C4-2B (cell line): Measurements from ENCODE around the gene SNX33.

ENCODE experiments used
- ZFX ChIP-seq: fragments of 450-650 bp; IDR thresholded peaks from 2 replicates; pipeline ENCODE4 v1.6.1; 2017
- TF ChIP-seq, protein P1 (sequence below): fragments of 450-650 bp; conservative IDR thresholded peaks from 2 replicates; pipeline ENCODE4 v1.5.1; 2017; ENCODE audit warnings: mild to moderate bottlenecking

DNA sequence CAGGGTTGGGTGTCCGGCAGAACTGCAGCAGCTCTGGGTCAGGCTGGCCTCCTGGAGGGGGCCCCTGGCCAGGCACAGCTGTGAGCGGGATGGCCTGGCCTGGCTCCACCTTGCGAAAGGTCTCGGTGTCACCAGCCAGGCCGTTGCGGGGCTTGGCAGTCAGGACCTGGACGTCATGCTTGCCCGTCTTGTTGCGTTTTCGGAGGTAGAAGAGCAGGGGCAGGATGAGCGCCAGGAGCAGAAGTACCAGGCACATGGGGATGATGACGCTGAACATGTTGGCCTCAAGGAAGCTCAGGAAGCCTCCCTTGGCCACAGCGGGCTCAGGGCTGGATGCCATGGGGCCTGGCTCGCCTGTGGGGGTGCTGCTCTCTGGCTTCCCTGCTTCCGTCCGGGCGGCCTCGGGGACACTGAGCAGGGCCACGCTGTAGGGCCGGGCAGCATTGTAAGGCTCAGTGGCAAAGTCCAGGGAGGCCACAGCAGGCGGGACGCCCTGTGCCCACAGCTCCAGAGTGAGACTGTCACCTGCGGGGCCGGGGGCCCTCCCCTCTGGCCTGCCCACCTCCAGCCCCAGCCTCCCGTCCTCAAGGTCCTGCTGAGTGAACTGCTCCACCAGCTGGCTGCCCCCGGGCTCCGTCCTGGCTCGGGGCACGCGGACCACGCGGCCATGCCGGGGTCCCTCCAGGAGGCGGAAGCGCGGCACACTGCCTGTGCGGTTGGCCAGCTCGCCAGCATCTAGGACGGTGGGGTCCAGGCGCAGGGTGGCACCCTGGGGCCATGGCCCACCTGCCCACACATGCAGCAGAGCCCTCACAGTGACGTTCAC, 28.1 kb downstream of the SNX33 start:
- TF ChIP-seq, protein P1, sequence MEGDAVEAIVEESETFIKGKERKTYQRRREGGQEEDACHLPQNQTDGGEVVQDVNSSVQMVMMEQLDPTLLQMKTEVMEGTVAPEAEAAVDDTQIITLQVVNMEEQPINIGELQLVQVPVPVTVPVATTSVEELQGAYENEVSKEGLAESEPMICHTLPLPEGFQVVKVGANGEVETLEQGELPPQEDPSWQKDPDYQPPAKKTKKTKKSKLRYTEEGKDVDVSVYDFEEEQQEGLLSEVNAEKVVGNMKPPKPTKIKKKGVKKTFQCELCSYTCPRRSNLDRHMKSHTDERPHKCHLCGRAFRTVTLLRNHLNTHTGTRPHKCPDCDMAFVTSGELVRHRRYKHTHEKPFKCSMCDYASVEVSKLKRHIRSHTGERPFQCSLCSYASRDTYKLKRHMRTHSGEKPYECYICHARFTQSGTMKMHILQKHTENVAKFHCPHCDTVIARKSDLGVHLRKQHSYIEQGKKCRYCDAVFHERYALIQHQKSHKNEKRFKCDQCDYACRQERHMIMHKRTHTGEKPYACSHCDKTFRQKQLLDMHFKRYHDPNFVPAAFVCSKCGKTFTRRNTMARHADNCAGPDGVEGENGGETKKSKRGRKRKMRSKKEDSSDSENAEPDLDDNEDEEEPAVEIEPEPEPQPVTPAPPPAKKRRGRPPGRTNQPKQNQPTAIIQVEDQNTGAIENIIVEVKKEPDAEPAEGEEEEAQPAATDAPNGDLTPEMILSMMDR = no peak
- no peak for TF ChIP-seq ZFX
